HepG2 (cell line): ENCODE measurements around the gene LRFN2. TPM values are rescaled to one million over a fixed set of nuclear protein-coding genes. Genes with fewer than 3 reads are reported as not detected.

Experiments used
- ATAC-seq: fragments of 200-7000 bp; cut with Tn5 transposase; 3 replicates; pipeline ENCODE4 v1.9.1; 2020; ENCODE audit warnings: mild to moderate bottlenecking, moderate library complexity
- BruUV-seq: library from RNA; stranded (reverse); fragments of 400-500 nt; replicated peaks from 2 replicates; lab custom pipeline; 2021; lab: Mats Ljungman, UMichigan
- CTCF ChIA-PET: fragments of 300-600 bp; formaldehyde crosslinking; extraction: SDS; loops from one replicate; lab custom pipeline; 2021; ENCODE audit warnings: low total read pairs, inconsistent platforms, low intra/inter-chr PET ratio; lab: Yijun Ruan, JAX
- POLR2A ChIA-PET: fragments of 350-600 bp; sonication (Branson Sonifier 250); formaldehyde crosslinking; loops from one replicate; lab custom pipeline; 2020; ENCODE audit warnings: antibody characterized with exemption, inconsistent platforms; lab: Yijun Ruan, JAX
- DNase-seq: peaks from one replicate; pipeline ENCODE4 v3.0.0-alpha.2; 2015; ENCODE audit warnings: low spot score
- FAIRE-seq: peaks from 3 replicates; lab custom pipeline; 2011; peaks lifted over from hg19 to GRCh38; lab: Jason Lieb, UNC
- H2AFZ ChIP-seq: one replicate; pipeline ENCODE4 v1.6.1; 2011; ENCODE audit warnings: low read length, inconsistent platforms
- H3K27ac ChIP-seq: fragments of 300-600 bp; 3 replicates; pipeline ENCODE4 v1.8.0; 2011; ENCODE audit warnings: mixed run types, mild to moderate bottlenecking, mixed read lengths, low read length, inconsistent platforms; ENCODE audit not compliant: insufficient read depth; ENCODE audit errors: extremely low read length
- H3K27me3 ChIP-seq, 2 experiments: fragments of 200-600 bp in 1 of 2; 2 replicates in 1 of 2; 3 replicates in 1 of 2; pipeline versions ENCODE4 v1.6.0 to v1.8.0; 2011; ENCODE audit warnings: low read length in 2 of 2, mild to moderate bottlenecking in 2 of 2, moderate library complexity in 2 of 2, inconsistent platforms in 1 of 2; ENCODE audit not compliant: insufficient read depth in 2 of 2, control insufficient read depth in 1 of 2
- H3K36me3 ChIP-seq, 2 experiments: fragments of 200-600 bp in 1 of 2; replicated peaks in 1 of 2; 2 replicates in 1 of 2; 3 replicates in 1 of 2; pipeline versions ENCODE4 v1.5.1 to v1.8.0; 2011; ENCODE audit warnings: low read length in 2 of 2, inconsistent platforms in 1 of 2; ENCODE audit not compliant: insufficient read depth in 2 of 2, control insufficient read depth in 1 of 2
- H3K4me1 ChIP-seq: 2 replicates; pipeline ENCODE4 v1.5.1; 2012; ENCODE audit warnings: low read length, inconsistent platforms; ENCODE audit not compliant: insufficient read depth
- H3K4me2 ChIP-seq: 2 replicates; pipeline ENCODE4 v1.6.0; 2011; ENCODE audit warnings: low read depth, low read length, inconsistent platforms
- H3K4me3 ChIP-seq, 3 experiments: fragments of 200-600 bp in 1 of 3; sonication (generic), shearing (Covaris generic) in 1 of 3; replicated peaks in 1 of 3; 2 replicates each; pipeline ENCODE4 v1.5.1; 2011 to 2016; ENCODE audit warnings: low read length in 3 of 3, inconsistent platforms in 2 of 3, low read depth in 2 of 3, mild to moderate bottlenecking in 2 of 3, control low read depth in 1 of 3, mixed read lengths in 1 of 3; ENCODE audit not compliant: insufficient read depth in 1 of 3
- H3K79me2 ChIP-seq: one replicate; pipeline ENCODE4 v1.6.1; 2011; ENCODE audit warnings: low read length, inconsistent platforms; ENCODE audit not compliant: insufficient read depth
- H3K9ac ChIP-seq: 2 replicates; pipeline ENCODE4 v1.6.0; 2011; ENCODE audit warnings: mild to moderate bottlenecking, low read depth, low read length, inconsistent platforms; ENCODE audit not compliant: insufficient read depth
- H3K9me3 ChIP-seq: 2 replicates; pipeline ENCODE4 v1.5.1; 2012; ENCODE audit warnings: mild to moderate bottlenecking, low read length
- H4K20me1 ChIP-seq: 2 replicates; pipeline ENCODE4 v1.6.0; 2011; ENCODE audit warnings: inconsistent platforms, mild to moderate bottlenecking, low read length, moderate library complexity; ENCODE audit not compliant: insufficient read depth
- ATF7 ChIP-seq, 2 experiments: fragments of 450-650 bp in 1 of 2; sonication (generic) in 1 of 2; formaldehyde crosslinking in 1 of 2; IDR thresholded peaks; 2 replicates each; pipeline versions ENCODE4 v1.4.0 to v1.6.1; 2016 to 2020; ENCODE audit warnings: antibody characterized with exemption in 1 of 2, mild to moderate bottlenecking in 1 of 2, missing genetic modification reagents in 1 of 2
- CREB1 ChIP-seq, 2 experiments: fragments of 450-650 bp in 1 of 2; IDR thresholded peaks; 2 replicates each; pipeline ENCODE4 v1.6.1; 2016 to 2017; ENCODE audit warnings: control low read depth in 1 of 2, mild to moderate bottlenecking in 1 of 2, missing compliant biosample characterization in 1 of 2, missing genetic modification characterization in 1 of 2
- MED1 ChIP-seq: sonication (generic); formaldehyde crosslinking; IDR thresholded peaks from 2 replicates; pipeline ENCODE4 v1.4.0; 2020; ENCODE audit warnings: missing genetic modification reagents
- SP4 ChIP-seq: sonication (generic); formaldehyde crosslinking; IDR thresholded peaks from 2 replicates; pipeline ENCODE4 v1.8.1; 2023; ENCODE audit warnings: mild to moderate bottlenecking, missing genetic modification reagents
- ZNF382 ChIP-seq: sonication (generic); formaldehyde crosslinking; IDR thresholded peaks from 2 replicates; pipeline ENCODE4 v1.5.0; 2020; ENCODE audit warnings: missing genetic modification reagents, mild to moderate bottlenecking, borderline replicate concordance
- WGBS: methylation state at CpG from one replicate; pipeline ENCODE4 v1.1.6; 2017; ENCODE audit warnings: low lambda C conversion rate; 5-methylcytosine and 5-hydroxymethylcytosine counted together
- in situ Hi-C: cut with HindIII; loops from 2 replicates; pipeline ENCODE4 v1.10.0; 2017; ENCODE audit warnings: low pct_unique_long_range_greater_than_20kb; ENCODE audit not compliant: extremely low pct_ligation_motif_present
- intact Hi-C: fragments of 100-400 bp; cut with micrococcal nuclease; formaldehyde crosslinking; loops from one replicate; pipeline ENCODE4 v1.10.0; 2022; ENCODE audit not compliant: unreplicated experiment
- polyA plus RNA-seq, 8 experiments: library from polyadenylated mRNA; depleted of rRNA in 3 of 8; stranded (reverse) in 7 of 8; unstranded in 1 of 8; fragments of >200 nt; fragmentation: Illumina TruSeq in 4 of 8; extraction: Trizol in 4 of 8; gene quantifications; 2 replicates each; pipeline versions ENCODE4 v1.2.1 to v1.2.3, GENCODE V29; 2011 to 2016; ENCODE audit warnings: low read depth in 4 of 8, missing spikeins in 1 of 8, mixed read lengths in 1 of 8; ENCODE audit not compliant: insufficient read depth in 1 of 8
- total RNA-seq, 5 experiments: library from RNA; depleted of rRNA; stranded (reverse); fragments of >200 nt; fragmentation: Illumina TruSeq; extraction: Trizol; gene quantifications; 2 replicates each; pipeline ENCODE4 v1.2.3, GENCODE V29; 2016; ENCODE audit warnings: low read depth in 1 of 5
- TF ChIP-seq, protein P1 (sequence below): sonication (generic); formaldehyde crosslinking; IDR thresholded peaks from 2 replicates; pipeline ENCODE4 v1.4.0; 2020; ENCODE audit warnings: missing genetic modification reagents, borderline replicate concordance

LRFN2 gene
- total and polyA plus RNA-seq, 2 of the 13 experiments (the other 11 are each of a cell fraction or from before 2014, with no cell fraction given): not detected

DNA sequence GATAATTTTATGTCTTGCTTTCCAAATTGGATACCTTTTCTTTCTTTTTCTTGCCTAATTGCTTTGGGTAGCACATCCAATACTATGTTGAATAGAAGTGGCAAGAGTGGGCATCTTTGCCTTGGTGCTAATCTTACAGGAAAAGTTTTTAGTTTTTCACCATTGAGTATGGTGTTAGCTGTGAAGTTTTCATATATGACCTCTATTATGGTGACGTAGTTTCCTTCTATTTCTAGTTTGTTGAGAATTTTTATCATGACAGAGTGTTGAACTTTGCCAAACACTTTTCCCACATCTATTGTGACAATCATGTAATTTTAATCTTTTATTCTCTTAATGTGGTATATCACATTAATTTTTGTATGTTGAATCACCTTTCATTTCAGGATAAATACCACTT, 216.1 kb downstream of the LRFN2 start:
- 0% methylated on average over 1 of the region's 1 CpG for WGBS
- TF ChIP-seq ATF7 (IDR thresholded peaks at IDR 0.05) (0 out of 2 replicates have a peak, but pooled peaks have one; percentile 37), ATF7 (CRISPR knock-in tag; IDR thresholded peaks at IDR 0.05) (no peak), SP4 (no peak), CREB1 (IDR thresholded peaks at IDR 0.05) (peak; percentile 77), CREB1 (CRISPR knock-in tag; IDR thresholded peaks at IDR 0.05) (no peak)
- CTCF ChIA-PET: no interaction called here
- in situ Hi-C loops (no loop called here), intact Hi-C loops (no loop called here)
- no peak overlapping the region for H3K9ac ChIP-seq
- H3K4me1 ChIP-seq: no peaks in the 10 kb centered on the region
- H2AFZ ChIP-seq: no peak overlapping the region
- no peaks in the 10 kb centered on the region for H3K9me3 ChIP-seq
- H3K36me3 ChIP-seq: no peaks in the 10 kb centered on the region
- H3K4me2 ChIP-seq: no peak overlapping the region
- BruUV-seq: no TSS peak
- no peak overlapping the region for H3K27ac ChIP-seq
- FAIRE-seq (no peak), ATAC-seq (no peak), DNase-seq (no peak)
- no peaks in the 10 kb centered on the region for H3K27me3 ChIP-seq
- H3K4me3 ChIP-seq: no peak overlapping the region
- no peaks in the 10 kb centered on the region for H4K20me1 ChIP-seq
- POLR2A ChIA-PET: no interaction called here
- H3K79me2 ChIP-seq: no peaks in the 10 kb centered on the region

GRCh38 chr6:40369891-40370290, 217.3 kb downstream of the LRFN2 start:
- H2AFZ ChIP-seq: no peak overlapping the region
- H3K27ac ChIP-seq: no peak overlapping the region
- no peak overlapping the region for H3K9ac ChIP-seq
- no peaks in the 10 kb centered on the region for H3K9me3 ChIP-seq
- no peak for DNase-seq
- no peaks in the 10 kb centered on the region for H3K27me3 ChIP-seq
- no peaks in the 10 kb centered on the region for H3K36me3 ChIP-seq
- TF ChIP-seq ZNF382 (CRISPR knock-in tag) (no peak), MED1 (CRISPR knock-in tag) (no peak)
- TF ChIP-seq, protein P1, sequence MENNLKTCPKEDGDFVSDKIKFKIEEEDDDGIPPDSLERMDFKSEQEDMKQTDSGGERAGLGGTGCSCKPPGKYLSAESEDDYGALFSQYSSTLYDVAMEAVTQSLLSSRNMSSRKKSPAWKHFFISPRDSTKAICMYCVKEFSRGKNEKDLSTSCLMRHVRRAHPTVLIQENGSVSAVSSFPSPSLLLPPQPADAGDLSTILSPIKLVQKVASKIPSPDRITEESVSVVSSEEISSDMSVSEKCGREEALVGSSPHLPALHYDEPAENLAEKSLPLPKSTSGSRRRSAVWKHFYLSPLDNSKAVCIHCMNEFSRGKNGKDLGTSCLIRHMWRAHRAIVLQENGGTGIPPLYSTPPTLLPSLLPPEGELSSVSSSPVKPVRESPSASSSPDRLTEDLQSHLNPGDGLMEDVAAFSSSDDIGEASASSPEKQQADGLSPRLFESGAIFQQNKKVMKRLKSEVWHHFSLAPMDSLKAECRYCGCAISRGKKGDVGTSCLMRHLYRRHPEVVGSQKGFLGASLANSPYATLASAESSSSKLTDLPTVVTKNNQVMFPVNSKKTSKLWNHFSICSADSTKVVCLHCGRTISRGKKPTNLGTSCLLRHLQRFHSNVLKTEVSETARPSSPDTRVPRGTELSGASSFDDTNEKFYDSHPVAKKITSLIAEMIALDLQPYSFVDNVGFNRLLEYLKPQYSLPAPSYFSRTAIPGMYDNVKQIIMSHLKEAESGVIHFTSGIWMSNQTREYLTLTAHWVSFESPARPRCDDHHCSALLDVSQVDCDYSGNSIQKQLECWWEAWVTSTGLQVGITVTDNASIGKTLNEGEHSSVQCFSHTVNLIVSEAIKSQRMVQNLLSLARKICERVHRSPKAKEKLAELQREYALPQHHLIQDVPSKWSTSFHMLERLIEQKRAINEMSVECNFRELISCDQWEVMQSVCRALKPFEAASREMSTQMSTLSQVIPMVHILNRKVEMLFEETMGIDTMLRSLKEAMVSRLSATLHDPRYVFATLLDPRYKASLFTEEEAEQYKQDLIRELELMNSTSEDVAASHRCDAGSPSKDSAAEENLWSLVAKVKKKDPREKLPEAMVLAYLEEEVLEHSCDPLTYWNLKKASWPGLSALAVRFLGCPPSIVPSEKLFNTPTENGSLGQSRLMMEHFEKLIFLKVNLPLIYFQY (CRISPR knock-in tag): no peak
- CTCF ChIA-PET: no interaction called here
- WGBS: 0% methylated on average over 1 of the region's 1 CpG
- H3K4me2 ChIP-seq: no peak overlapping the region
- no TSS peak for BruUV-seq
- in situ Hi-C loops (no loop called here), intact Hi-C loops (loop anchor here (5.0 kb wide), 1 partner anchor 1403 kb away; no protein-coding TSS in a partner anchor)
- H3K79me2 ChIP-seq: no peaks in the 10 kb centered on the region
- FAIRE-seq: no peak
- H3K4me3 ChIP-seq: no peak overlapping the region
- ATAC-seq: no peak
- no peaks in the 10 kb centered on the region for H3K4me1 ChIP-seq
- POLR2A ChIA-PET: no interaction called here
- no peaks in the 10 kb centered on the region for H4K20me1 ChIP-seq
